Measurements from ENCODE around the gene KIAA0232. TPM values are rescaled to one million over a fixed set of nuclear protein-coding genes. Genes with fewer than 3 reads are reported as not detected.
"Not testable (repeated sequence)": the region's sequence is repeated elsewhere in the genome, so short reads cannot be mapped to it uniquely, and the experiment has no call there.

The KIAA0232 gene
- total RNA-seq, 1 donor from 2014 or later, result 14.5 TPM

DNA sequence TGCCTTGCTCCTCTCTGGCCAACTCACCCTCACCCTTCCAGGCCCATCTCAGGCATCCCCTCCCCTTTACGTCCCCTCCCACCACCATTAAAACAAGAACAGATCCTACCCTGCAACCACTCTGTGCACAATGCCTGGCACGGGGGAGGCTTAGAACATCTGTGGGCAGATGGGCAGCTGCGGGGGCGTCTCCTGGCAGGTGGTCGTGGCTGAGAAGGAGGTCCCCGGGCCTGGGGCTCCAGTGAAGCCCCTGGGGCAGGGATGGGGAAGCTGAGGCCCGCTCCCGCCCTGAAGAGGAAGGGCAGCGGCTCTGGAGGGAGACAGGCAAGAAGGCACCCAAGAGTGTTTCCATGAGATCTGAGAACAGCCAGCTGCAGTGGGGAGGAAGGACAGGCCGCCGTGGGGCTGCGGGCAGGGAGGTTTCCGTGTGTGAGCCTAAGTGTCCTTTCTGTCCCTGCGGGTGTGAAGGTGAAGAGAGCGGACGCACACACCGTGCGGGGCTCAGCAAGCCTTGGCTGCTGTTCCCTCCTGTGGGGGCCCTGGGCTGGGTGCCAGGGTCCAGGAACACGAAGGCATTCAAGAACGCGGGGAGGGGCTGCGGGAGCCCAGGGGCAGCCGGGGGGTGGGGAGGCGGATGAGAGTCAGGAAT lies 119.3 kb downstream of the KIAA0232 start:
- intact Hi-C loops (cut with micrococcal nuclease), result loop anchor here (10.0 kb wide), 1 partner anchor 717 kb away; no protein-coding TSS in a partner anchor
- DNase-seq (ENCODE audit: low spot score), result no peak
- peaks cover under 1% of the 10 kb centered on the region for H3K9me3 Mint-ChIP-seq
- H3K4me1 Mint-ChIP-seq (ENCODE audit: low read depth), result peaks cover 61% of the 10 kb centered on the region
- peak overlapping the region; percentile 78 for H3K27ac Mint-ChIP-seq
- no peaks in the 10 kb centered on the region for H3K27me3 Mint-ChIP-seq (ENCODE audit: insufficient read depth)
- peaks cover 2% of the 10 kb centered on the region for H3K36me3 Mint-ChIP-seq (ENCODE audit: low read depth)
- H3K4me3 Mint-ChIP-seq, result peak overlapping the region; percentile 30

DNA sequence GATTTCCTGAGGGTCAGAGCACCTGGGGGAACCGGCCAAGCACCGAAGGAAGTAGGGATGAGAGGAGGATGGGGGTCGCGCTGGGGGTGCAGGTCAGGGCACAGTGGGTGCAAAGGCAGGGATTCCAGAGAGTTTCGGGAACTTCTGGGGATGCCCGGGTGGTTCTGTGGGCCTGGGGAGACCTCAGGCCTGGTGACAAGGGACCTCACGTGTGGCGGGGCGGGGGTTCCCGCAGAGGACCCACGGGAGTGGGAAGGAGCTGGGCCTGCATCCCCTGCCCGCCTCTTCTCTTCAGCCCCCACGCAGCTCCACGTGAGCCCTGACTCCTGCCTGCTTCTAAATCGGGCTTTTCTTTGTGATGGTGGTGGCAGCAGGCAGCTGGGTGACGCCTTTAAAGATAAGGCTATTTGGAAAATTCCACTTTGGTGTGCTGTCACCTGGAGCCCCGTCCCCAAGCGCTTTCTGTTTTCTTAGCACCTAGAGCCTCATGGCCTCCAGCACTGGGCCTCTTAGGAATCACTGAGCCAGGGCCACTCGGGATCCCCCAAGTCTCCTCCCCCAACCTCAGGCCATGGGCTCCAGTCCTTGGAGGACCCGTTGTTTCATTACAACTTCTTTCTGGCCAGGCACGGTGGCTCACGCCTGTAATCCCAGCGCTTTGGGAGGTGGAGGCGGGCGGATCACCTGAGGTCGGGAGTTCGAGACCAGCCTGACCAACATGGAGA lies 120.0 kb downstream of the KIAA0232 start:
- intact Hi-C loops (cut with micrococcal nuclease), result loop anchor here (10.0 kb wide), 1 partner anchor 718 kb away; no protein-coding TSS in a partner anchor
- Mint-ChIP-seq H3K27me3 (ENCODE audit: insufficient read depth) (no peaks in the 10 kb centered on the region), H3K4me3 (no peak overlapping the region), H3K36me3 (ENCODE audit: low read depth) (peaks cover 2% of the 10 kb centered on the region), H3K27ac (peak overlapping the region; percentile 40), H3K4me1 (ENCODE audit: low read depth) (peaks cover 65% of the 10 kb centered on the region), H3K9me3 (no peaks in the 10 kb centered on the region)
- no peak for DNase-seq (ENCODE audit: low spot score)

DNA sequence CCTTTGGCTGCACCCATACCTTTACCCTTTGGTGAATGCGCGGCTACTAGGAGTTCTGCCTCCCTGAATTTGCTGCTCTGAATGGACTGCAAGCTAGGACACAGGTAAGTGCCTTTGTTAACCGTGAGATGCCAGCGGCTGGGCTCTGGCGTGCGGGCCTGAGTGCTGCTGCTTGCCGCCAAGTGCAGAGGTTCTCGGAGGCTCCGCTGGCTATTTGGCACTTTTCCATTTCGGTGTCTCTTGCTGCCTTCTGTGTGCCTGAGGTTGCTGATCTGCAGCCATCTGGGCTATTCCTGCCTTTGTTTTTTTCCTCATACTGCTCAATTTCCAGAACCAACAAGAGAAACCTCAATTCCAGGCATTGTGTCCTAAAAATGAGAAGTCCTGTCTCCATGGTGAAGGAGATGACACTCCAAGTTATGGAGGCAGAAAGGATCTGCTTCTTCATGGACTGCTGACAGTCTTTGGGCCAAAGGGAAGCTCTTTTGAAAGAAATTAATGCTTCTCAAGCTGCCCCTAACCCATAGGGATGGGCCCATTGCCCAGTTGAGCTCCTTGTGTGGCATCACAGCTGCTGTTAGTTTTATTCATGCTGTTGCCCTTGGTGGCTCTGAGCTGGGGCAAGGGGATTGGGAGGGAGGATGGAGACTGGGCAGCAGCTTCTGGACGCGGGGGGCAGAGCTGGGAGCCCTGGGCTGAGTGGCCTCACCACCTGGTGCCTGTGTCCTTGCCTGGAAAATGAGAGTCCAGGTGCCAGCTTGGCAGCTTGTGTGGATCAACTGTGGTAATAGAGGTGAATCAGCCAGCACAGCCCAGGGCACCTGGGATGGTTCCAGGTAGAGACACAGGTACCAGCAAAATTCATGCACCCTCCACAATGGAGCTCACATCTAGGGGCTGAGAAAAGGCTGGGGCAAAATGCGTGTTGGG lies 123.3 kb downstream of the KIAA0232 start:
- H3K9me3 Mint-ChIP-seq, result no peaks in the 10 kb centered on the region
- intact Hi-C loops (cut with micrococcal nuclease), result loop anchor here (10.0 kb wide), 1 partner anchor 721 kb away; no protein-coding TSS in a partner anchor
- H3K27me3 Mint-ChIP-seq (ENCODE audit: insufficient read depth), result no peaks in the 10 kb centered on the region
- peaks cover 61% of the 10 kb centered on the region for H3K4me1 Mint-ChIP-seq (ENCODE audit: low read depth)
- no peaks in the 10 kb centered on the region for H3K36me3 Mint-ChIP-seq (ENCODE audit: low read depth)
- no peak for DNase-seq (ENCODE audit: low spot score)
- peak overlapping the region; percentile 7 for H3K4me3 Mint-ChIP-seq
- H3K27ac Mint-ChIP-seq, result no peak overlapping the region

DNA sequence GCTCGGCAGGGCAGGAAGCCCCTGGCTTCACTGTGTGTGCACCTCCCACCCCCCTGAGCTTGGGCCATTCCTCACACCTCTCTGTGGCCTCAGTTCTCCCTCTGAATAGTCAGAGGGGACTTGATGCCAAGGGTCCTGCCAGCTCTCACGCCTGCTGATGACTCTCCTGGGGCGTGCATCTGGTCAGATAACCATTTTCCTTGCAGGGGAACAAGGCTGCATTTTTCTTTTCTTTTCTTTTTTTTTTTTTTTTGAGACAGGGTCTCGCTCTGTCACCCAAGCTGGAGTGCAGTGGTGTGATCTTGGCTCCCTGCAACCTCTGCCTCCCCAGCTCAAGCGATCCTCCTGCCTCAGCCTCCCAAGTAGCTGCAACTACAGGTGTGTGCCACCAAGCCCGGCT lies 124.0 kb downstream of the KIAA0232 start:
- not testable (repeated sequence) for H3K27ac Mint-ChIP-seq; H3K4me3 Mint-ChIP-seq; H3K9me3 Mint-ChIP-seq; H3K36me3 Mint-ChIP-seq (ENCODE audit: low read depth); H3K27me3 Mint-ChIP-seq (ENCODE audit: insufficient read depth); DNase-seq (ENCODE audit: low spot score)
- H3K4me1 Mint-ChIP-seq (ENCODE audit: low read depth), result peaks cover 61% of the 10 kb centered on the region
- intact Hi-C loops (cut with micrococcal nuclease), result loop anchor here (10.0 kb wide), 1 partner anchor 722 kb away; no protein-coding TSS in a partner anchor

DNA sequence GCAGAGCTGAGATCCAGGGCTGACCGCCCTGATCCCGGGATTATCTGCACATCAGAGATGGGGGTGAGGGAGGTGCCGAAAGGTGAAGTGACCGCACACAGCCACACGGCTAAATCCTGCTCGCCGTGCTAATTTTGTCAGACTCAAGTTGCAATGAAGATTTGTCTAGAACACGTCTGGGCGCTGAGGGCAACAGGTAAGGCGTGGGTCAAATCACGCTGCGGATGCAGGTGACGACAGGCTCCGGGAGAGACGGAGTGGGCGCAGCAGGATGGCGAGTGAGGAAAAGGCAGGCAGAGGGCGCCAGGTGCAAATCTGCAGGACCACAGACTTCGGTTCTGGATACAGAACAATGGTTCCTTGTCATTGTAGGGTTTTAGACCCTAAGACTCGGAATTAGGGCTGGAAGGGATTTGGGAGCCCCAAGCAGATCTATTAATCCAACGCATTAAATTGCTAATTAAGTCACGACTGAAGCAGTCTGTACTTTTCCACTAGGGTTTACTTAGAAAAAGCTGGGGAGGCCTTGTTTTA lies 125.2 kb downstream of the KIAA0232 start:
- DNase-seq (ENCODE audit: low spot score), result no peak
- peaks cover 68% of the 10 kb centered on the region for H3K4me1 Mint-ChIP-seq (ENCODE audit: low read depth)
- peaks cover 2% of the 10 kb centered on the region for H3K36me3 Mint-ChIP-seq (ENCODE audit: low read depth)
- peak overlapping the region; percentile 5 for H3K27ac Mint-ChIP-seq
- H3K9me3 Mint-ChIP-seq, result no peaks in the 10 kb centered on the region
- peak overlapping the region; percentile 92 for H3K4me3 Mint-ChIP-seq
- no peaks in the 10 kb centered on the region for H3K27me3 Mint-ChIP-seq (ENCODE audit: insufficient read depth)
- intact Hi-C loops (cut with micrococcal nuclease), result loop anchor here (2.0 to 10.0 kb wide), 3 partner anchors 15 to 723 kb away; partner anchors contain the start of gene MRFAP1

DNA sequence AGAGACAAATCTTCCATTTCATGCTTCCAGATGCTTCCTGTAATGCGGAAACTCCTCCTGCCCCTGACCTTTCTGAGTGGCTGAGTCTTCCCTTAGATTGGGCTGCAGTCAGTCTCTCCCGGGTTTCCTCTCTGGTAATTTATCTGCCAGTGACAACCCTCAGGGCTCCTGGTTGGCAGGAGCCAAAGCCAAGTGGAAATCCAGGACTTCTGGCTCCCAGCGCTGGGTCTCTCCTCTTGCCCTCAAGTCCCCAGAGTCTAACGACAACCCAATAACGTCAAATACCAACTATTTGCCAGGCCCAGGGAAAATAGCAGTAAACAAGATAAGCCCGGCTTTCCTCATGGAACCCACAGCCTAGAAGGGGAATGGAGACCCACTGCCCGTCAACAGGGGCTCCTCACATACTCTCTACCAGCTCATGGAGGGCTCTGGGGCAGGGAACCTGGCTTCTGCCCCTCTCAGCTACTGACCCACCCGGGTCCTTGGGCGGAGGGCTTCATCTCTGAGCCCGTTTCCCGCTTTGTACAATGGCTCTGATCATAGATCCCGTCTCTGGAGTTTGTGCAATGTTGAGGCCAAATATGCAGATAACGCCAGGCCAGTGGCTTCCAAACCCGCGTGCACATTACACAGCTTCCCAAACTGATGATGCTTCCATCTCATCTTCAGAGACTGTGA lies 126.0 kb downstream of the KIAA0232 start:
- Mint-ChIP-seq H3K9me3 (no peaks in the 10 kb centered on the region), H3K36me3 (ENCODE audit: low read depth) (peaks cover 2% of the 10 kb centered on the region), H3K4me1 (ENCODE audit: low read depth) (peaks cover 70% of the 10 kb centered on the region), H3K27ac (peak overlapping the region; percentile 94), H3K4me3 (peak overlapping the region; percentile 92), H3K27me3 (ENCODE audit: insufficient read depth) (no peaks in the 10 kb centered on the region)
- intact Hi-C loops (cut with micrococcal nuclease), result loop anchor here (1.0 to 10.0 kb wide), 11 partner anchors 9 to 724 kb away; partner anchors contain the start of genes BLOC1S4, GRPEL1, MRFAP1 and TADA2B
- DNase-seq (ENCODE audit: low spot score), result no peak

- Mint-ChIP-seq H3K9me3 (no peaks in the 10 kb centered on the region), H3K4me1 (ENCODE audit: low read depth) (peaks cover 66% of the 10 kb centered on the region), H3K27me3 (ENCODE audit: insufficient read depth) (no peaks in the 10 kb centered on the region), H3K27ac (peak within 1 kb of the TSS; percentile 94), H3K36me3 (ENCODE audit: low read depth) (peaks cover 2% of the 10 kb centered on the region), H3K4me3 (peak within 1 kb of the TSS; percentile 95)
- peak; percentile 82 for DNase-seq (ENCODE audit: low spot score)
- intact Hi-C loops (cut with micrococcal nuclease), result loop anchor here (1.0 to 10.0 kb wide), 11 partner anchors 8 to 725 kb away; partner anchors contain the start of genes BLOC1S4, GRPEL1, MRFAP1 and TADA2B
Measured at GRCh38 chr4:6909113-6909969, 126.8 kb downstream of the KIAA0232 start, which contains the start of gene TBC1D14. Gene TBC1D14, plus strand, starts transcription at chr4:6909826. Its CDS starts 13,564 bp downstream, at chr4:6923390.

DNA sequence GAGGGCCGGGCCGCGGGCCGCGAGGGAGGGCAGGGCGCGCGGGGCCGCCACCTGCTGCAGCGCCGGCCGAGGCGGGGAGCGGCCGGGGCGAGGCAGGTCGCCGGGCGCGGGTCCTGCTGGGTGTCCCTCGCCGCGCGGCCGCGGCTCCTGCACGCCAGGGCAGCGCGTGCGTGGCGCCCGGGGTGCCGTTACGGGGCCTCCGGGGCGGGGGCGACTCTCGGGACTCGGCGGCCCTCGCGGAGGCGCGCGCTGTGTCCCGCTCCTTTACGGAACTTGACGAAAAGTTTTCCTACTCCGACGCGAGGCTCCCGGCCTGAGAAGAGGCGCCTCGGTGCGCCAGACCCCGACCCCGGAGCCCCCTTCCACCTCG lies 127.4 kb downstream of the KIAA0232 start:
- Mint-ChIP-seq H3K27me3 (ENCODE audit: insufficient read depth) (no peaks in the 10 kb centered on the region), H3K4me3 (peak overlapping the region; percentile 95), H3K36me3 (ENCODE audit: low read depth) (peaks cover 2% of the 10 kb centered on the region), H3K27ac (peak overlapping the region; percentile 94), H3K9me3 (no peaks in the 10 kb centered on the region), H3K4me1 (ENCODE audit: low read depth) (peaks cover 64% of the 10 kb centered on the region)
- DNase-seq (ENCODE audit: low spot score), result peak; percentile 33
- intact Hi-C loops (cut with micrococcal nuclease), result loop anchor here (1.0 to 10.0 kb wide), 12 partner anchors 7 to 725 kb away; partner anchors contain the start of genes BLOC1S4, GRPEL1, MRFAP1 and TADA2B

- DNase-seq (ENCODE audit: low spot score), result no peak
- H3K9me3 Mint-ChIP-seq, result no peaks in the 10 kb centered on the region
- peaks cover 59% of the 10 kb centered on the region for H3K4me1 Mint-ChIP-seq (ENCODE audit: low read depth)
- peaks cover 2% of the 10 kb centered on the region for H3K36me3 Mint-ChIP-seq (ENCODE audit: low read depth)
- H3K27ac Mint-ChIP-seq, result peak overlapping the region; percentile 94
- intact Hi-C loops (cut with micrococcal nuclease), result loop anchor here (2.0 kb wide), 1 partner anchor 16 kb away; no protein-coding TSS in a partner anchor
- peak overlapping the region; percentile 95 for H3K4me3 Mint-ChIP-seq
- H3K27me3 Mint-ChIP-seq (ENCODE audit: insufficient read depth), result no peaks in the 10 kb centered on the region
Measured at GRCh38 chr4:6910340-6910959, 127.9 kb downstream of the KIAA0232 start.

DNA sequence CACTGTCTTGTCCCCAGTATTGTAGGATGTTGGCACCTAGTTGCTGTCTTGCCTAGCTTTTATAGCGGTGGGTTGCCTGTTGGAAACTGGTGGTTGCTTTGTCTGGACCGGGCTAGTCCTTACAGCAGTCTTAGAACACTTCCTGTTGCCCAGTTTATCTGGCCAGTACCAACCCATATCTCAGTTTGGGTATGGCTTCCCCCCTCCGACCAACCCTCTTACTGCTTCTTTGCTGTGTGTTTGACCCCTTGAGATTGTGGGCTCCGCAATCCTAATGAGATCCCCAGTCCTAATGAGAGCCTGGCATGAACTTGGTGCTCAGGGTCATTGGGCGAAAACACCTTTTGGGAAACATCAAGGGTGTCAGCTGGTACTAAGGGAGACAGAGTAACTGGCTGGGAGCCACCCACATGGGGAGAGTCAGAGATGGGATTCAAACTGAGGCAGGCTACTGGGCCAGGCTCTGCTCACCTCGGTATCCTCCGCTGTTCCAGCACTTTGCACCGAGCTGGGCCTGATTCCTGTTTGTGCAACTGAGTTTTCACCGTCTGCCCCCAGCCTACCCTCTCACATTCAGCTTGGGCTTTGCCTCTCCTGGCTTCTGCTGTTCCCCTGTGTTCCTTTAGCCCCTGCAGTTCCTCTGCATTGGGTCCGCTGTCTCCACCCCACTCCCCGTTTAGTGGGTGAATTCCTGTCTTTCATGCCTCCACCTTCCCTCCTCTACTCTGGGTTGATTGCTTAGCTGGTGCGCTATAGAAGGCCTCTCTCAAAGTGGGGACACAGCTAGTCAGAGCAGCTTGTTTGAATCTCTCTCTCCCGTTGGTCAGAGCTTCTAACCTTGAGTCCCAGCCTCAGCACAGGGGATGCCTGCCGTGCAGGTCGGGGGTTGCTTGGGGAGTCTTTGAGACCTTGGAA lies 128.7 kb downstream of the KIAA0232 start:
- peak overlapping the region; percentile 94 for H3K27ac Mint-ChIP-seq
- H3K27me3 Mint-ChIP-seq (ENCODE audit: insufficient read depth), result no peaks in the 10 kb centered on the region
- peaks cover 60% of the 10 kb centered on the region for H3K4me1 Mint-ChIP-seq (ENCODE audit: low read depth)
- peaks cover 2% of the 10 kb centered on the region for H3K36me3 Mint-ChIP-seq (ENCODE audit: low read depth)
- DNase-seq (ENCODE audit: low spot score), result no peak
- intact Hi-C loops (cut with micrococcal nuclease), result loop anchor here (2.0 kb wide), 1 partner anchor 16 kb away; no protein-coding TSS in a partner anchor
- peak overlapping the region; percentile 95 for H3K4me3 Mint-ChIP-seq
- H3K9me3 Mint-ChIP-seq, result no peaks in the 10 kb centered on the region
